Measurements from ENCODE around the gene CELF2. TPM values are rescaled to one million over a fixed set of nuclear protein-coding genes. Genes with fewer than 3 reads are reported as not detected.
A peak's percentile ranks its signal among the peaks of the same experiment; 100 is the strongest.

The CELF2 gene
- total and polyA plus RNA-seq, 9 of the 15 experiments (the other 6 are each of a cell fraction or from before 2014, with no cell fraction given): 4.0 to 20.3 (median 11.1) TPM

DNA sequence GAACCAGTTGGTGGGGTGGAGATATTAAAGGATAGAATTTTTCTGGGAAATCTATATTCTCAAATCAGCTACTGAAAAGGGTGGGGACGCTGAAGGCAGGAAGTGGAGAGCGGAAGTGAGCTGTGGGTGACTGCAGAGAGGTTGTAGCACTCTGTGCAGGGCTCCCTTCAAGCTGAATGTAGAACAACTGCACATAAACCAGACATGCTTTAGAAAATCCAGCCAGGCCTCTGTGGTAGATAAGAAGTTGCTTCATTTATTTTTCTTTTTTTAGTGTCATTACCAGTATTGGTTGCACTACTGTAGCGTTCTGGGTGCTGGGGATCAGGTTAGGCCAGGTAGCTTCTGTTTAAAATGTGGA, 127.8 kb downstream of the CELF2 start (continued):
- TF ChIP-seq, protein P1, sequence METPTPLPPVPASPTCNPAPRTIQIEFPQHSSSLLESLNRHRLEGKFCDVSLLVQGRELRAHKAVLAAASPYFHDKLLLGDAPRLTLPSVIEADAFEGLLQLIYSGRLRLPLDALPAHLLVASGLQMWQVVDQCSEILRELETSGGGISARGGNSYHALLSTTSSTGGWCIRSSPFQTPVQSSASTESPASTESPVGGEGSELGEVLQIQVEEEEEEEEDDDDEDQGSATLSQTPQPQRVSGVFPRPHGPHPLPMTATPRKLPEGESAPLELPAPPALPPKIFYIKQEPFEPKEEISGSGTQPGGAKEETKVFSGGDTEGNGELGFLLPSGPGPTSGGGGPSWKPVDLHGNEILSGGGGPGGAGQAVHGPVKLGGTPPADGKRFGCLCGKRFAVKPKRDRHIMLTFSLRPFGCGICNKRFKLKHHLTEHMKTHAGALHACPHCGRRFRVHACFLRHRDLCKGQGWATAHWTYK (CRISPR knock-in tag; IDR thresholded peaks at IDR 0.05): 0 out of 2 replicates have a peak, but pooled peaks have one; percentile 65
- no peak; the same call in 1 of the 2 replicates for TF ChIP-seq TEAD4 (IDR thresholded peaks at IDR 0.05; ENCODE audit: low read length)
- TF ChIP-seq TEAD4 (CRISPR knock-in tag; IDR thresholded peaks at IDR 0.05; ENCODE audit: borderline replicate concordance): no peak
- TF ChIP-seq MTA3 (IDR thresholded peaks at IDR 0.05; ENCODE audit: borderline replicate concordance): no peak
- TF ChIP-seq ETV5 (CRISPR knock-in tag; IDR thresholded peaks at IDR 0.05; ENCODE audit: low read depth): peak; percentile 62; the same call in 1 of the 2 replicates
- TF ChIP-seq, protein P2, sequence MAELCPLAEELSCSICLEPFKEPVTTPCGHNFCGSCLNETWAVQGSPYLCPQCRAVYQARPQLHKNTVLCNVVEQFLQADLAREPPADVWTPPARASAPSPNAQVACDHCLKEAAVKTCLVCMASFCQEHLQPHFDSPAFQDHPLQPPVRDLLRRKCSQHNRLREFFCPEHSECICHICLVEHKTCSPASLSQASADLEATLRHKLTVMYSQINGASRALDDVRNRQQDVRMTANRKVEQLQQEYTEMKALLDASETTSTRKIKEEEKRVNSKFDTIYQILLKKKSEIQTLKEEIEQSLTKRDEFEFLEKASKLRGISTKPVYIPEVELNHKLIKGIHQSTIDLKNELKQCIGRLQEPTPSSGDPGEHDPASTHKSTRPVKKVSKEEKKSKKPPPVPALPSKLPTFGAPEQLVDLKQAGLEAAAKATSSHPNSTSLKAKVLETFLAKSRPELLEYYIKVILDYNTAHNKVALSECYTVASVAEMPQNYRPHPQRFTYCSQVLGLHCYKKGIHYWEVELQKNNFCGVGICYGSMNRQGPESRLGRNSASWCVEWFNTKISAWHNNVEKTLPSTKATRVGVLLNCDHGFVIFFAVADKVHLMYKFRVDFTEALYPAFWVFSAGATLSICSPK (IDR thresholded peaks at IDR 0.05; ENCODE audit: borderline replicate concordance): no peak
- no peak for TF ChIP-seq KAT8 (IDR thresholded peaks at IDR 0.05; ENCODE audit: low read depth)
- TF ChIP-seq ZNF57 (CRISPR knock-in tag; IDR thresholded peaks at IDR 0.05): no peak
- TF ChIP-seq MXI1 (IDR thresholded peaks at IDR 0.05; ENCODE audit: low read depth, low read length): no peak
- TF ChIP-seq, protein P3, sequence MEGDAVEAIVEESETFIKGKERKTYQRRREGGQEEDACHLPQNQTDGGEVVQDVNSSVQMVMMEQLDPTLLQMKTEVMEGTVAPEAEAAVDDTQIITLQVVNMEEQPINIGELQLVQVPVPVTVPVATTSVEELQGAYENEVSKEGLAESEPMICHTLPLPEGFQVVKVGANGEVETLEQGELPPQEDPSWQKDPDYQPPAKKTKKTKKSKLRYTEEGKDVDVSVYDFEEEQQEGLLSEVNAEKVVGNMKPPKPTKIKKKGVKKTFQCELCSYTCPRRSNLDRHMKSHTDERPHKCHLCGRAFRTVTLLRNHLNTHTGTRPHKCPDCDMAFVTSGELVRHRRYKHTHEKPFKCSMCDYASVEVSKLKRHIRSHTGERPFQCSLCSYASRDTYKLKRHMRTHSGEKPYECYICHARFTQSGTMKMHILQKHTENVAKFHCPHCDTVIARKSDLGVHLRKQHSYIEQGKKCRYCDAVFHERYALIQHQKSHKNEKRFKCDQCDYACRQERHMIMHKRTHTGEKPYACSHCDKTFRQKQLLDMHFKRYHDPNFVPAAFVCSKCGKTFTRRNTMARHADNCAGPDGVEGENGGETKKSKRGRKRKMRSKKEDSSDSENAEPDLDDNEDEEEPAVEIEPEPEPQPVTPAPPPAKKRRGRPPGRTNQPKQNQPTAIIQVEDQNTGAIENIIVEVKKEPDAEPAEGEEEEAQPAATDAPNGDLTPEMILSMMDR (IDR thresholded peaks at IDR 0.05 in 2 of 3, conservative IDR thresholded peaks at IDR 0.05 in 1 of 3; ENCODE audit: insufficient read depth in 2 of 3, low read depth in 1 of 3, low read length in 3 of 3): no peak
- TF ChIP-seq SMAD4 (CRISPR knock-in tag; conservative IDR thresholded peaks at IDR 0.05): peak; percentile 52; the same call in 1 of the 2 replicates
- no peak for TF ChIP-seq SMAD3 (CRISPR knock-in tag; conservative IDR thresholded peaks at IDR 0.05)
- TF ChIP-seq NFATC3 (IDR thresholded peaks at IDR 0.05): no peak
- no peak for TF ChIP-seq ZNF707 (CRISPR knock-in tag; conservative IDR thresholded peaks at IDR 0.05)
- TF ChIP-seq HDAC8 (tag; IDR thresholded peaks at IDR 0.05): no peak
- TF ChIP-seq DMBX1 (CRISPR knock-in tag; IDR thresholded peaks at IDR 0.05; ENCODE audit: borderline replicate concordance): no peak
- no peak for TF ChIP-seq MEIS2 (IDR thresholded peaks at IDR 0.05; ENCODE audit: partially characterized antibody)
- TF ChIP-seq, protein P4, sequence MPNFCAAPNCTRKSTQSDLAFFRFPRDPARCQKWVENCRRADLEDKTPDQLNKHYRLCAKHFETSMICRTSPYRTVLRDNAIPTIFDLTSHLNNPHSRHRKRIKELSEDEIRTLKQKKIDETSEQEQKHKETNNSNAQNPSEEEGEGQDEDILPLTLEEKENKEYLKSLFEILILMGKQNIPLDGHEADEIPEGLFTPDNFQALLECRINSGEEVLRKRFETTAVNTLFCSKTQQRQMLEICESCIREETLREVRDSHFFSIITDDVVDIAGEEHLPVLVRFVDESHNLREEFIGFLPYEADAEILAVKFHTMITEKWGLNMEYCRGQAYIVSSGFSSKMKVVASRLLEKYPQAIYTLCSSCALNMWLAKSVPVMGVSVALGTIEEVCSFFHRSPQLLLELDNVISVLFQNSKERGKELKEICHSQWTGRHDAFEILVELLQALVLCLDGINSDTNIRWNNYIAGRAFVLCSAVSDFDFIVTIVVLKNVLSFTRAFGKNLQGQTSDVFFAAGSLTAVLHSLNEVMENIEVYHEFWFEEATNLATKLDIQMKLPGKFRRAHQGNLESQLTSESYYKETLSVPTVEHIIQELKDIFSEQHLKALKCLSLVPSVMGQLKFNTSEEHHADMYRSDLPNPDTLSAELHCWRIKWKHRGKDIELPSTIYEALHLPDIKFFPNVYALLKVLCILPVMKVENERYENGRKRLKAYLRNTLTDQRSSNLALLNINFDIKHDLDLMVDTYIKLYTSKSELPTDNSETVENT (CRISPR knock-in tag; IDR thresholded peaks at IDR 0.05): no peak
- peak; percentile 22; the same call in 1 of the 2 replicates for TF ChIP-seq L3MBTL2 (IDR thresholded peaks at IDR 0.05)
- TF ChIP-seq ELF1 (tag; IDR thresholded peaks at IDR 0.05): peak; percentile 41; the same call in 1 of the 2 replicates

Data from K562 (cell line).